ENCODE data around the gene SLIT2.
A peak's percentile ranks its signal among the peaks of the same experiment; 100 is the strongest.

Gene SLIT2, protein sequence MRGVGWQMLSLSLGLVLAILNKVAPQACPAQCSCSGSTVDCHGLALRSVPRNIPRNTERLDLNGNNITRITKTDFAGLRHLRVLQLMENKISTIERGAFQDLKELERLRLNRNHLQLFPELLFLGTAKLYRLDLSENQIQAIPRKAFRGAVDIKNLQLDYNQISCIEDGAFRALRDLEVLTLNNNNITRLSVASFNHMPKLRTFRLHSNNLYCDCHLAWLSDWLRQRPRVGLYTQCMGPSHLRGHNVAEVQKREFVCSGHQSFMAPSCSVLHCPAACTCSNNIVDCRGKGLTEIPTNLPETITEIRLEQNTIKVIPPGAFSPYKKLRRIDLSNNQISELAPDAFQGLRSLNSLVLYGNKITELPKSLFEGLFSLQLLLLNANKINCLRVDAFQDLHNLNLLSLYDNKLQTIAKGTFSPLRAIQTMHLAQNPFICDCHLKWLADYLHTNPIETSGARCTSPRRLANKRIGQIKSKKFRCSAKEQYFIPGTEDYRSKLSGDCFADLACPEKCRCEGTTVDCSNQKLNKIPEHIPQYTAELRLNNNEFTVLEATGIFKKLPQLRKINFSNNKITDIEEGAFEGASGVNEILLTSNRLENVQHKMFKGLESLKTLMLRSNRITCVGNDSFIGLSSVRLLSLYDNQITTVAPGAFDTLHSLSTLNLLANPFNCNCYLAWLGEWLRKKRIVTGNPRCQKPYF (N-terminal part only)

DNA sequence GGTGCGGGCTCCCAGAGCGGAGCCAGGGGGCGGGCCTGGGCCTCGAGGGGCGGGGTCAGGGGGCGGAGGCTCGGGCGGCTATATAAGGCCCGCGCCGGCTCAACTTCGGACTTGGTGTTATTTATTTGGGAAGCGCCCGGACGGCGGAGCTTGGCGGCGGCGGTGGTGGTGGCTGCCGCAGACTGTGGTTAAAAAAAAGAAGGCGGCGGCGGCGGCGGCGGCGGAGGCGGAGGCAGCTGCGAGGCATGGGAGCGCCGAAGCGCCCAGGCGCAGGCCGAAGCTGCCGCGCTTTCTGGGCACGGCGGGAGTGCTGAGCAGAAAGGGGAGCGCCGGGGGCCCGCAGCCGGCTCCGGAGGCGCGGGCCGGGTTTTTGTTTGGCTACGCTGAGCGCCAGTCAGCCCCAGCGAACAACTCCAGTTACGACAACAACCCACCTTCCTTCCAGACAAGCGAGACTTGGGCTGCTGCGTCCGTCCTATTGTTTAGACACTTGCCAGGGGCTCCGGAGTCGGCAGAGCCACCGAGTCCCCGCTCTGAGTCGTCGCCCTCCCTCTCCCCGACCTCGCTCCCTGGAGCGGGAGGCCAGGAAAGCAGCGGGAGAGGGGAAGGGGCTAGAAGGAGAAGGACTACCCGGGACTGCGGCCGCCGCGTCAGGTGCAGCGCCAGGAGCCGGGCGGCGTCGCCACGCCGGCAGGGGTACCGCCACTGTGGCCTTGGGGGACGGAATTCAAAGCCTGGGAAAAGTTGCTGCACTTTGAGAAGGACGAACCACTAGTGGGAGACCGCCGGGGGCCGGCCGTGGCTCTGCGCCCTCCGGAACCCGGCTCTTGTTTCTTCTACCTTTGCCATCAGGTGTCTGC lies at the start of gene SLIT2:
SLIT2 (plus strand) TSS at position 110 of the 860 bp plus-strand sequence. CDS start 1,911 bp downstream, outside the sequence.
- DNase-seq = peak; percentile 38
- ATAC-seq = peak; percentile 56

DNA sequence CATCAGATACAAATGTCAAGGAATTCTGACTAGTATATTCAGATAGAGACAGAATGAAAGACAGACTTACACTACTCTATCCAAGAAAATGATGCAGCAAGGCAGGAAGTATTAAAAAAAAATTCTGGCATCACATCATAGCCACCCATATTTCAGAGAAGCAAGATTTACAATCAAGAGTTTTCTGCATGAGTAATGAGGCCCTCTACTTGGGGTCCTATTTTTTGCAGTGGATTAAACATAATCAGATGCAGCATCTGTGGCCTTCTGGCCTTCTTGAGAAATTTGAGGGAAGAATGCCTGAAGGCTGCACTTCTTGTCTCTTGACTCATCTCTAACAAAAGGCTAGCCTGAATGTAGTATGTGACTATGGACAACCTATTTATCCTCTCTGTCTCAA lies 48.2 kb upstream of the SLIT2 start:
- DNase-seq (no peak), ATAC-seq (no peak)

DNA sequence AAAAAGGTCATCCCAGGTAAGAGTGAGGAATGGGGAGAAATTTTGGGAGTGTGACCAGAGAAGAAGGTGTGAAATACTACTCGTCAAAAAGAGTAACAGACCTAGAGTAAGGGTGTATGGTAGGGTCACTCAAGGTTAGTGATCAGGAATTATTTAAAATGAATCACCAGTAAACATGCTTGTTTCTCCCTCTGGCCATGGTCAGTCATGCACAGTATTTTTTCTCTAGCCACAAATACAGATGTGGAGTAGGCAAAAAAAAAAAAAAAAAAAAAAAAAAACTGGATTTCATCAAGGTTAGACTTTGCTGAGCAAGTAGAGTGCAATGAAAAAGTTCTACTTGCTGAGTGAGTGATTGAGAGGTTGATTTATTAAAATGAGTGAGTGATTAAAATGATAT lies 34.2 kb upstream of the SLIT2 start:
- ATAC-seq (no peak), DNase-seq (no peak)

DNA sequence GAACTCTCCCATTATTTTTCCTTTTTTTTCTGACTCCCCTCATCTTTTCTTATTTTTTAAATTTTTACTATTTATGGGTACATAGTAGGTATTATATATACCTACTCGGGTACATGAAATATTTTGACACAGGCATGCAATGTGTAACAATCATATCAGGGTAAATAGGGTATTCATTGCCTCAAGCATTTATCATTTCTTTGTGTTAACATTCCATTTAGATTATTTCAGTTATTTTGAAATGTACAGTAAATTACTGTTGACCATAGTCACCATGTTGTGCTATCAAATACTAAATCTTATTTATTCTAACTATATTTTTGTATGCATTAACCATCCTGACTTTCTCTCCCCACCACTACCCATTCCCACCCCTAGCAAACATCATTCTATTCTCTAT lies 33.8 kb upstream of the SLIT2 start:
- ATAC-seq (no peak), DNase-seq (no peak)

DNA sequence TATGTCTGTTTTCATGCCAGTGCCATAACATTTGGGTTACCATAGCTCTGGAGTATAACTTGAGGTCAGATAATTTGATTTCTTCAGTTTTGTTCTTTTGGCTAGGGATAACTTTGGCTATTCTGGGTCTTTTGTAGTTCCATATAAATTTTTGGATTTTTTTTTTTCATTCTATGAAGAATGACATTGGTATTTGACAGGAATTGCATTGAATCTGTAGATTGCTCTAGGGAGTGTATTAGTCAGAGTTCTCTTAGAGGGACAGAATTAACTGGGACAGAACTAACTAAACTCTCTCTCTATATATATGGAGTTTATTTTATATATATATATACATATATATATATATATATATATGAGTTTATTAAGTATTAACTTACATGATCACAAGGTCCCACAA lies 32.2 kb upstream of the SLIT2 start:
- DNase-seq (no peak), ATAC-seq (no peak)

DNA sequence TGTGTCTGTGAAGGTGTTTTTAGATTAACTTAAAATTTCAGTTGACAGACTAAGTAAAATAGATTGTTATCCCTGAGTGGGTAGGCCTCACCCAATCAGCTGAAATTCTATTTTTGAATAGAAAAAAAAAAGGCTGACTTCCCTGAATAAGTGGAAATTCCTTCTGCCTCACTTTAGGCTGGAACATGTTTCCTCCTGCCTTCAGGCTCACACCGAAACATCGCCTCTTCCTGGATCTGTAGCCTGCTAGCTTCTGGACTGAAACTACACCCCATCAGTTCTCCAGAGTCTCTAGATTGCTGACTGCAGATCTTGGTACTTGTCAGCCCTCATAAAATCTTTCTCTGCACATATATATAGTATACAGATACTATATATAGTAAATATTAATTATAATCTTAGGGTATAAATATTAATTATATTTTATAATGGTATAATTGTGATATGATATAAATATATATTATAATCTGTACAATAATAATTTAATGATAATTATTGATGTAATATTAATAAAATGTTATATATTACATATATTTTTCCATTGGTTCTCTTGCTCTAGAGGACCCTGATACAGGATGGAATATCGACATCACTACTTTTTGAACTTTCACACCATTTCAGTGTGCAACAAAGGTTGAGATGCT lies 13.7 kb upstream of the SLIT2 start:
- ATAC-seq (no peak), DNase-seq (no peak)

DNA sequence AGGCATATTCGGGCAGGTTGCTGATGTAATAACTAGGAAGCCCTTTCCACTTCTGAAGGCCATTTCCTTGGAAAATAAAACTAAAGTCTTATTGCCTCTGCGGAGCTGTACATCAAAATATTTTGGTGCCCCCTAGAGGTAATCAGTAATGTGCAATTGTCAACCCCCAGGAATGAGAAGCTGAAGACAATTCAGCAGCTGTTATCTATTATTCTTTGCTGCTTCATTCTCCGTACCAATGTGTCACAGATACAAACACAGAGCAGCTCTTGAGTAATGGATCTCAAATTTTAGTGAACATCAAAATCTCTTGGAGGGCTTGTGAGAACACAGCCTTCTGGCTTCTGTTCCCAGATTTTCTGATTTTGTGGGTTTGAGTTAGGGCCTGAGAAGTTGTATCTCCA lies 3.5 kb upstream of the SLIT2 start:
- no peak for ATAC-seq
- no peak for DNase-seq

DNA sequence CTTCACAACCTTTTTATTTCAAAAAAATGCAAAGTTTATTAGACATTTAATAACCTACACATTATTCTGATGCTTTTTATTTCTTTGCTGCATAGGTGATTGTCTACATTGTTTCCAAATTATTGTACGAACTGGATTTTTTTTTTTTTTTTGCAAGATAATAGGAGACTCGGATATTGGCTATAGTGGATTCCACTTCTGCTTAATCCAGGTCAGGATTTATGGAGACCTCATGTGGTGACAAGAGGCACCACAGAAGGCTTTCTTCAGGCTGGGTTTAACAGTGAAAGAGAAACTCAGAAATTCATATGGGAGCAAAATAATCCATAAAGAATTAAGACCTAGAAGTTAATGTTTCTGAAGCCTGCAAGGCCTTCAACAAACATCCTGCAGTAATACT lies 2.4 kb upstream of the SLIT2 start:
- no peak for DNase-seq
- ATAC-seq = no peak

DNA sequence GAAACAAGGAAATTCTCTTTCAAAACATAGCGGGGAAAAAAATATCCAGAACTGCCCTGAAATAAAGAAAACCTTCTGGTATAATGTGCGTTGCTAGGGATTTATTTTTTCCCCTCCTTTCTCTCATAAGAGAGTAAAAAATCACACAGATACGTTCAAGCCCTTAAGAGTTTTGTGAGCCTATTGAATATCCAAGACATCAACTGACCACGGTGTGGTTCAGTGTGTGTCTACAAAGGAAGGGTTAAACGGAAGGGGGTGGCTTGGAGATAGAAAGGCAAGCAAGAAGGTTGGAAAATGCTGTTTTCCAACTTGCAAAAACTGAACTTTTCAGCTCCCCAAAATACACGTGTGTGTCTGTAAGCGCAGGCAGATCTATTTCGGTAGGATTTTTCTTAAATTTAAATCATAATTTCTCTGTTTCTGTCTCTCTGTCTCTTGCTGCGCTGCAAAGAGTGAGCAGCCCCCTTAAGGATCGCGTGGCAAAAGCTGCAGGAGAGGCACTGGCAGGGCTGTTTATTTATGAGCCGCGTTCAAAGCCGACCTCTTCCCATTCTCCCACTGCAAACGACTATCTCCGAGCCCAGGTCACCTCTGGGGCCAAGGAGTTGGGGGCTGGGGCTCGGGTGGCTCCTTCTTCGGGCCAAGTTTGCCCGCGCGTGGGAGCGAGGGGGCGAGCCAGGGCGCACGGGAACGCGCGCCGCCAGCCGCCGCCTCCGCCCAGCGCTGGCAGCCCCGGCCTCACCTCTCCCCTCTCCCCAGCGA lies 492 bp upstream of the SLIT2 start:
- DNase-seq = no peak
- ATAC-seq = no peak

DNA sequence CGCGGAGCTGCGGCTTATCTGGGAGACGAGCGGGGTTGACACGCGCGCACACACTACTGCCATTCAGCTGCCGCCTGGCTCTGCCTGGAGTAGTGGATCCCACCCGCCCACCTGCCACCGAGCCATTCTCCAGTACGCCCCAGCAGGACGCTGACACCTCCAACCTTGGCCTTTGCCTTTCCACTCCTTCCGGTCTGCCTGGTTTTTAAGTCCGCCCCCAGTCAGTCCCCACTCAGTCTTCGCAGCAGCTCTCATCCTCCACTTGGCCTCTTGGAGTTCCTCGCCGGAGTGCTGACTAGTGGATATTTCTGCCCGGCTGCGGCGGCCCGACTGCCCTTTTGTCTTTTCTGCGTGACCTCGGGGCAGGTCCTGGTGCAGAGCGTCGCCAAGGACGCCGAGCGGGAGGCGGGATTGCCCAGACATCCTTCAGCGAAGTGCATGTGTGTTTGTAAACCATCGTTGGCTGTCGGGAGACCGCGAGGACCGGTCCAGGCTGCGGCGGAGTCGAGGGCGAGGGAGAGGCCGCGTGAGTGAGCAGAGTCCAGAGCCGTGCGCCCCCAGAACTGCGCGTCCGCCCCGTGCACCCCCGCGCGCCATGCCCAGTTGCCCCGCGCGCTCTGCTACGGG lies 1.1 kb downstream of the SLIT2 start:
- DNase-seq = peak; percentile 3
- ATAC-seq = no peak

DNA sequence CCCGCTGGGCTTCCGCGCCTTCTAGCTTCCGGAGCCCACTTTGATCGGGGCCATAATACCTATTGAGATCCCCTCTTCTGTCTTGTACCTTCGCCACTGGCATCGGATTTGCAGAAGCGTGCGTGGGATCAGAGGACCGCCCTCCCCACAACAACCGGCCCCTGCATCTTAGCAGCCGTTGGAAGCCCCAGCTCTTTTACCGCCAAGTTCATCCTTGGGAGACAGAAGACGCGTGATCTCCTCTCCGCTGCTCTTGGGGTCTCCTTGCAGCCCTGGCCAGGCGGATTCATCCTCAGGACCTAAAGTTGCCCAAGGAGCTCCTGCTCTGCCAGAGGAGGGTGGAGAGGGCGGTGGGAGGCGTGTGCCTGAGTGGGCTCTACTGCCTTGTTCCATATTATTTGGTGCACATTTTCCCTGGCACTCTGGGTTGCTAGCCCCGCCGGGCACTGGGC lies 1.6 kb downstream of the SLIT2 start:
- ATAC-seq = no peak
- no peak for DNase-seq

DNA sequence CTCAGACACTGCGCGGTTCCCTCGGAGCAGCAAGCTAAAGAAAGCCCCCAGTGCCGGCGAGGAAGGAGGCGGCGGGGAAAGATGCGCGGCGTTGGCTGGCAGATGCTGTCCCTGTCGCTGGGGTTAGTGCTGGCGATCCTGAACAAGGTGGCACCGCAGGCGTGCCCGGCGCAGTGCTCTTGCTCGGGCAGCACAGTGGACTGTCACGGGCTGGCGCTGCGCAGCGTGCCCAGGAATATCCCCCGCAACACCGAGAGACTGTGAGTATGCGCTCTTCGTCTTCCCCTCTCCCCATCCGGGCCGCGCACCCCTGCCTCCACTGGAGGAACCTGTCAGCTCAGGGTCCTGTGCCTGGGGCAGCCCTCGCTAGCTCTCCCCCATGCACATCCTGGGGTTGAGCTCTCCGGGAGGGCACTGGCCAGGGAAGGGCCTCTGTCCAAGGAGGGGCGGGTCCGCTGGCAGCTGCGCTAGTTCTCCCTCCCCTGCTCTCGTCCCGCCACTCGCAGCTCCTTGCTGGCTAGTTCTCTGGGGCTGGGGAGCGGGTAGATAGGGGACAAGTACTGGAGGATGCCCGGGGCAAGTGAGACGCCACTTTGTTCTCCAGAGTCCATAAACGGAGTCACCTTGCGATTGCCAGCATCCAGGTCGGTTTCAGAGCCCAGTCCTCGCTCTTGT lies 2.2 kb downstream of the SLIT2 start:
- peak; percentile 25 for ATAC-seq
- no peak for DNase-seq

DNA sequence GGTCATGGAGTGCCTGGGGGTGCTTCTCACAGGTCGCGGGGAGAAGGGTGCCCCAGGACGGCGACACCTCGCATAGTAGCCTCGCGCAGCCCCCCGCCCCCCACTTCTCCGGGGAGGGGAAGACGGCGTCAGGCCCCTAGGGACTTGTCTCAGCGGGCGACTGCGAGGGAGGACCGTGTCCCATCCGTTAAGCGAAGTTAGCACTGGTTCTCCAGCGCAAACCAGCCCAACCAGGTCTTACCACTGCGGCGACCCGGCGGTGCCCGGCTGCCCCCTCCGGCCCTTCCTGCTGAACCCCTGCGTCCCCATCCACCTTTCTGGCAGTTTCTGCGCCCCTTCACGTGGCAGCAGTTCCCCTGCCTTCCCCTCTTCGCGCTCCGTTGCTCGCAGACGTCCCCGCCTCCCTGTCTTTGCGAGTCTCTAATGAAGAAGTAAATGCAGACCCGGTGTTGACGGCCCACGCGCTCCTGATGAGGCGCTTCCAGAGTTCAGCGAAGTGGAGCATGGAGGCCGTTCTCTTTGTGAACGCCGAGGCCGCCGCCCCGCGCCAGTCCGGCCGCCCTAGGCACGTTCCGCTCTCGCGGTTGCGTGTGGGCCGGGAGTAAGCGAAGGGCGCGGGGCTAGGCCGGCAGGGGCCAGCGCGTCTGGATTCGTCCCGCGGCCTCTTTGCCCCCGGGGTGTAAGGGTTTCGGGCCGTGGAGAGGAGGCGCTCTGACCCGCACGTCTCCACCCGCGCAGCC lies 3.0 kb downstream of the SLIT2 start:
- ATAC-seq = no peak
- DNase-seq = no peak

DNA sequence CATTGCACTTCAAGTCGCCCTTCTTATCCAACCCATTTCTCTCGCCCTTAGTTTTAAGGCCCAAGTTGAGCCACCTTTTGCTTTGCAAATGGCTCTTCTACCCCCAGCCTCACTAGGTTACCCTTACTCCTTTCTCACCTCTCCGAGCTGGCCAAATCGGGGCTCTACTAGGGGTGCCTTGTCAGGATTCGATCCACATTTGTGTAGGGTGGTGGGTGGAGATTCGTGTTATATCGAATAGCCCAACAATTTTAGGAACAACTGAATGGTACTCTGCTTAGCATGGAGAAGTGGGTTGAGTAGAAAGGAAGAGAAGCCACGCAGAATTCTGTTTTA lies 3.5 kb downstream of the SLIT2 start:
- DNase-seq (no peak), ATAC-seq (no peak)

DNA sequence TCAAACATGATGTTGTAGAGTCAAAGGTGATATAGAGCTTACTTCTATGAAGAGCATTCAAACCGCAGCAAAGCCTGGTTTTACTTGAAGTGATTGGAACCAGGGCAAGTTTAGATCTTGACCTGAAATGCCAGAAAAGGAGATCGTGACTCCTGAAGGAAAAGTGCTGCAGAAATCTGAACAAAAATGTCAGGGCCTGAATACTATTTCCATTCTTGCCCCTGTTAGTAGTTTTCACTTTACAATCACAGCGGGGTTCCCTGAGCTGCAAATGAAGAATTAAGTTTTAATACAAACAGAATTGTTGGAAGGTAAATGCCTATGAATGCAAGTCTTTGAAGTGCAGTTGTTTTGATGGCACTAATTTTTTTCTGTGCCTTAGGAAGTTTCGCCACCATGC lies 4.1 kb downstream of the SLIT2 start:
- DNase-seq = no peak
- no peak for ATAC-seq

DNA sequence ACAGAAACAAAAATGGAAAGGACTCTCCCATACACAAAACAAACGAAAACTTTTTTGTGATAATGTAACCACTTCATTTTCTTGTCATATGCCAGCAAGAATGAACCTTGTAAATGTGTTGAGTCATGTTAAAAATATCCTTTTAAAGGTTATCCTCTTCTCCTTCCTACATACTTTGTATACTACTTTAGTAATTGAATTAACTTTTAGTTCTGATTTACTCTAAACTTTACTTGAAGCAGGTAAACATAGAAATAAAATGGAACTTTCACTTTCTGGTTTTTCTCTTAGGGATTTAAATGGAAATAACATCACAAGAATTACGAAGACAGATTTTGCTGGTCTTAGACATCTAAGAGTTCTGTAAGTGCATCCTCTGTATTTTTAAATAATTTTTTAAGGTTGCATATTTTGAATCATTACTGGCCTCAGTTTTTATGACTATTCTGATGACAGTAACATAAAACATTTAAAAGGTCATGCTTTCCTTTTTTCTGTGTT lies 4.7 kb downstream of the SLIT2 start:
- ATAC-seq (no peak), DNase-seq (no peak)

DNA sequence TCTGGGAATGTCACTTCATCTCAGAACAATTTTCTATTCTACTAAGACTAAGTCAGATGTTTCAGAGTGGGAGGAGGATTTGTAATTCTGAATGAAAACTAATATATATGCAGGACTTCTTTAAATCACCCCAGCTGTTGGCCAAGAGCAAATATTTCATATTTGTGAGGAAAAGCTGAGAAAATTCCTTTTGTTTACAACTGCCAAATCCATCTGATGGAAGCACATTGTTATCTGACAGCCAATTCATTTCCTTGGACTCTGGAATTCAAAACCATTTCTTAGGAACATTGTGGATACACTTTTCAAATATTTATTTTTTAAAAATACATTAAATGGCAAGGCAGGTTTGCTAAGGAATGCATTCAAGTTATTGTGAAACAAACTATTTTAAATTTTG lies 8.0 kb downstream of the SLIT2 start:
- ATAC-seq = no peak
- DNase-seq = no peak

DNA sequence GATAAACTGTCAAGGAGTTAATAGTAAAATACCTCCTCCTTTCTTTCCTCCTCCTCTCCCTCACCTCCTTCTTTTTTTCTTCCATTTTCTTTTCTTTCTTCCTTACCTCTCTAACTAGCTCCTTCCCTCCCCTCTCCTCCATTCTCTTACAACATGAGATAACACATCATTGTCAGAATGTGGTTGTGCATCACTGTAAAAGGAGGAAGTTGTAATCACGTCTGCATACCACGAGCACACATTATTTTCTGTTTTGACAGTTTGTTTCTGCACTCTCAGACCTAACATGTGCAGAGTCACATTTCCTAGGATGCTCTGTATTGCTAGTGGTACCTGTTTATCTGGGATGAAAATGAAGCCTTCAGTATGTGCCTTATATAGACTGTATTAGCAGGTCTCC lies 9.1 kb downstream of the SLIT2 start:
- DNase-seq (no peak), ATAC-seq (no peak)

DNA sequence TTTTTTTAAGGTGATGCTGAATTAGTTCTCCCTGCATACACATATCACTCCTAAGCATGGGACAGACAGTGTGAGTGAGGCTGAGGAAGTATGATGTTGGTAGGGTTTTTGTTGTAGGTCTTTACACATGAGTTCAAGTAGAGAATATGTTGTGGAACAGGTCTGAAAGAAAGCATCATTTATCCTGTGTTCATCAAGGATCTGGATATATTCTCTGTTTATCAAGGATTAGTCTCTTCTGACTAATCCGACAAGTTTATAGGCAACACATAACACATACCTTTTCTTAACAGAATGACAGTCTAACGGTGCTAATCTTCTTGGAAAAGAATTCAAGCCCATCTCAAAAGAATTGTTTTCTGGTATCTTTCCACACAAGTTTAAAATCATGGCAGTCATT lies 10.5 kb downstream of the SLIT2 start:
- ATAC-seq = no peak

DNA sequence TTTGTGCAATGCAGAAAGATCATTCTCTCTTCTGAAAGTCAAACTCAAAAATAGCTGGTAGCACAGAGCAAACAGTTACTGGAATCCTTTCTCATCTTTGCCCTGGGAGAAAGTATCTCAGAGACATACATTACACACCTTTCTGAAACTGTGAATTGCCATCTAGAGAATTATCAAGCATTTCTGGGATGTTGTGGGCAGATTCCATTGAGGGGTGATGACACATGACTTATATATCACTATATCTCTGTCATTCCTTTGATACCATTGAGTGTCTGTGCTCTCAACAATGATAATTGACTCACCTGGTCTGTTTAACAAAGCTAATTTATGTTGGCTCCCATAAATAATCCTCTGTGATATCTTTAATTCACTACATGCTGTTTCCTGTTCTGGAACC lies 13.0 kb downstream of the SLIT2 start:
- DNase-seq (no peak), ATAC-seq (no peak)

More for the DNA sequence above, 10.5 kb downstream of the SLIT2 start:
- no peak for DNase-seq

All from stimulated activated naive CD8-positive, alpha-beta T cell treated with anti-CD3 and anti-CD28 coated beads, Interleukin-15, Interleukin-2, amounts not matched to agents 100 U/mL and 50 U/mL, for 24 hours (primary cell).